ACHN (cell line): ENCODE data around the gene SRMS.
"Not testable (repeated sequence)": the region's sequence is repeated elsewhere in the genome, so short reads cannot be mapped to it uniquely, and the experiment has no call there.

Experiments used
- DNase-seq: peaks from one replicate; pipeline ENCODE4 v3.0.0-alpha.2; 2015
- in situ Hi-C: cut with HindIII; loops from 2 replicates; pipeline ENCODE4 v1.10.0; 2017; ENCODE audit warnings: low sequenced_read_pairs, low pct_ligation_motif_present, low pct_unique_long_range_greater_than_20kb

SRMS gene

GRCh38 chr20:63559485-63560332, 12.2 kb upstream of the SRMS start:
- DNase-seq, in situ Hi-C loops: not testable (repeated sequence)

DNA sequence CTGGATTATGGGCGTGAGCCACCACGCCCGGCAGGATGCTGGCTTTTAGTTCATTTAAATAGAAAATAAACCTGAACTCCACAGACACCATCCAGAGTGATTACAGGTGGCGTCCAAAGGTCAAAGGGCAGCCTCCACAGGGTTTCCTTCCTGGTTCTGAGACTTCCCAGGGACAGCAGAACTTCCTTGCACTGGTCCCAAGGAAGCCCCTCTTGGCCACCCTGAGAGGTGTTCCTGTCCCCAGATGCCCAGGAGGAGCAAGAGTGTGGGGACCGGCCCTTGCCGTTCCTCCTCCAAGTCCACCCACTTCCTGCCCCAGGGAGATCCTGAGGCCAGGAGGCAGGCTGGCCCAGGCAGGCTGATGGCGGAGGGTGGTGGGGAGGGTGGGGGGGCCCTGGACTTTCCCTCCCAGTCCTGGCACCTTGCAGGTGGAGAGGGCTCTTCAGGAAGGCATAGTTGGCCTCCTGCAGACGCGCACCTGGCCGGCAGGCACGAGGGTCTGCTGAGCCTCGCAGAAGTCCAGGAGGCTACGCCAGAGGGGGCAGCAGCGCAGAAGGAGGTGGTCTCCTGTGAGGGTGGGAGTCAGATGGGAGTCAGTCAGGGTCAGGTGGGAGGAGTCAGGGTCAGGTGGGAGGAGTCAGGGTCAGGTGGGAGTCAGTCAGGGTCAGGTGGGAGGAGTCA, 11.4 kb upstream of the SRMS start:
- no peak for DNase-seq
- in situ Hi-C loops: no loop called here

- in situ Hi-C loops: no loop called here
- no peak for DNase-seq
Measured at GRCh38 chr20:63557481-63557891, 9.9 kb upstream of the SRMS start.

GRCh38 chr20:63556873-63557478, 9.4 kb upstream of the SRMS start:
- DNase-seq: no peak
- in situ Hi-C loops: no loop called here

GRCh38 chr20:63555661-63556381, 8.3 kb upstream of the SRMS start:
- no peak for DNase-seq
- in situ Hi-C loops: no loop called here

DNA sequence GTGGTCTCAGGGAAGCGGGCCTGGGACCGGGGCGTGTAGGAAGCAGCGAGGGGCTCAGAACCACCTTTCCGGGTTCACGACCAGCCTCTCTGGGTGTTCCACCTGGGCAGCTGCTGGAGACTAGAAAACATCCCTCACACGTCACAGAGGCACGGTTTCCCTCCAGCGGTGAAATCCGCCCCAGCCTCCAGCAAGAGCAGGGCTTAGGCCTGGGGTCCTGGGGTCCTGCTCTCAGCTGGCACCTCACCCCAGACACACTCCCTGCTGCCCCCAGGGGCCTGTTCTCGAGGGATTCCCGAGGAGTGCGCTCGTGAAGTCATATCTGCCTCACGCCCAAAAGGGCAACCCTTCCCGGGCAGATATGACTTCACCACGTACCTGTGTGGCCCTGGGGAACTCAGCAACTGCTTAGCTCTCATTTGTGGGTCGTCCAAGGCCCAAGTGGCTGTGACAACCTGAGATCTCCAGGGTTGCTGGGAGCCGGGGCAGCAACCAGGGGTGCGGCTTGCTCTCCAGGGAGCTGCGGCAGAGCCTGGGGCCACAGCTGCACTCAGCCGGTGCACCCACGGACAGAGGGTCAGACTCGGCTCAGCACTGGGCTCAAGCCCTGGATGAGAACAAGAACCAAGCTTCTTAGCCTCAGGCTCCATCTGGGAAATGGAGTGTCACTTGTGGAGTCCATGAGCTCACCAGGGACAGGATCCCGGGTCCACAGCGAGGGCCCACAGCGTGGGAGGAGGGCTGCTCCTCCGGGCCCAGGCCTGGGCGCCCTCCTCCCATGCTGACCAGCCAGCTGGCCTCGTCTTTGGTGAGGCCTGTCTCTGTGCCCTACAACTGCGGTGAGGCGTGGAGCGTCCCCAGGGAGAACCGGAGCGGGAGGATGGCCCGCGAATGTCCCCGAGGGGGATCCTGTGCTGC, 7.1 kb upstream of the SRMS start:
- no peak for DNase-seq
- in situ Hi-C loops: no loop called here

DNA sequence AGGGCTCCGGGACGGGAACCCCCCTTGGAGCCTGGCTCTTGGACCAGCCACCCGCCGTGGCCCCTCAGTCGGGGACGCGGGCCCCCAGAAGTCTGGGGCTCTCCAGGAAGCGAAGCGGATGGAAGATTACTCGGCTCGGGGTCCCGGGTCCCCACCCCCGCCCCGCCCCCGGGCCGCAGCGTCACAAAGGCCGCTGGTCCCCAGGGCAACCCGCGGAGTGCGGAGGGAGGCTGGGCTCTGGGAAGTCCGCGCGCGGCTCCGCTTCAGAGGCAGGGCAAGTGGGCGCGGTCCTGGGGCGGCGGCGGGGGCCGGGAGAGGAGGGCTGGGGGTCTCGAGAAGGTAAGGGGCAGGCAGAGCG, 6.4 kb upstream of the SRMS start, which contains the start of gene FNDC11:
FNDC11 (plus strand) TSS at position 227 of the 358 bp plus-strand sequence. CDS start 1,505 bp downstream, outside the sequence.
- peak; percentile 58 for DNase-seq
- in situ Hi-C loops: no loop called here

GRCh38 chr20:63553251-63553932, 5.8 kb upstream of the SRMS start:
- in situ Hi-C loops: no loop called here
- DNase-seq: peak; percentile 77

DNA sequence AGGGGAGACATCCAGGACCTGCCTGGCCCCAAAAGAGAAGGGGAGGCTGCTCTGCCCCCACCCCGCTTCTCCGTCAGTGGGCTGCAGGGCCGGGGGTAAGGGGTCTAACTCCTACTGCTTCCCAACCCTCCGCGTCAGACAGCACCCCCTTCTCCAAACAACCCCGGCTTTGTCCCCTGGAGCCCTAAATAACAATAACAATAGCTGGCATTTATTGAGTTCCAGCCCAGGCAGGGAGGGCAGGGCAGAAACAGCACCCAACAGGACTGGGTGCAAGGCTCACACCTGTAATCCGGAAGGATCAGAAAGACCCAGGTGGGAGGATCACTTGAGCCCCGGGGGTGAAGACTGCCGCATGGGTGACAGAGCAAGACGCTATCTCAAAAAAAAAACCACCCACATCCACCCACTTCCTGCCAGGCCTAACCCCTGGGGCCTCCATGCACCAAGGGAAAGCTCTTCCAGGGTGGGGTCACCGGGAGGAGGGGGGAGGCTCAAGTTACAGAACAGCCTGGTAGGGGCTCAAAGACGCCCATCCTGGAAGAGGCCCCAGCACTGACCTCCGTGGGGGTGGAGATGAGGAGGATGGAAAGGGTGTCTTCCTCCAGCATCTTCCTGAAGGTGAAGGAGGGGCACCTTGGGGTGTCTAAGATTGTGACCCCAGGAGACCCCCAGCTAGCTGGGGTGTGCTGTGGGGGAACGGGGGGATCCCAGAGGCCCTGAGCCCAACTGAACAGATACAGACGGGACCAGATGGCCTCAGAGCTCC, 5.1 kb upstream of the SRMS start:
- in situ Hi-C loops: no loop called here
- no peak for DNase-seq

- no peak for DNase-seq
- in situ Hi-C loops: no loop called here
Measured at GRCh38 chr20:63551068-63551467, 3.5 kb upstream of the SRMS start.

GRCh38 chr20:63549679-63550282, 2.2 kb upstream of the SRMS start:
- no peak for DNase-seq
- in situ Hi-C loops: no loop called here

DNA sequence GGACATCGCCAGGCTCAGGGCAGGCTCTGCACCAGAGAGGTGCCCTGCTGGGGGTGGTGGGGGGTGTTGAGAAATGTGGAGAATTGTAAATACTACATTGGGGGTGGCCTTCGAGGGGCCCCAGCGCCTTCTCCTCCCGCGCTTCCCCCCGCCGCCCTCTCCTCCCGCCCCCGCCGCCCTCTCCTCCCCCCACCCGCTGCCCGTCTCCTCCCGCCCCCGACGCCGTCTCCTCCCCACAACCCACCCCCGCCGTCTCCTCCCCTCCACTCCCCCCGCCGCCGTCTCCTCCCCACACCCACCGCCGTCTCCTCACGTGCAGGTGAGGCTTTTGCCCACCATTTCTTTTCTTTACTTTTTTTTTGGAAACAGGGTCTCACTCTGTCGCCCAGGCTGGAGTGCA, 1.5 kb upstream of the SRMS start:
- in situ Hi-C loops: no loop called here
- DNase-seq: no peak

- in situ Hi-C loops: no loop called here
- no peak for DNase-seq
Measured at GRCh38 chr20:63548542-63548941, 993 bp upstream of the SRMS start.

DNA sequence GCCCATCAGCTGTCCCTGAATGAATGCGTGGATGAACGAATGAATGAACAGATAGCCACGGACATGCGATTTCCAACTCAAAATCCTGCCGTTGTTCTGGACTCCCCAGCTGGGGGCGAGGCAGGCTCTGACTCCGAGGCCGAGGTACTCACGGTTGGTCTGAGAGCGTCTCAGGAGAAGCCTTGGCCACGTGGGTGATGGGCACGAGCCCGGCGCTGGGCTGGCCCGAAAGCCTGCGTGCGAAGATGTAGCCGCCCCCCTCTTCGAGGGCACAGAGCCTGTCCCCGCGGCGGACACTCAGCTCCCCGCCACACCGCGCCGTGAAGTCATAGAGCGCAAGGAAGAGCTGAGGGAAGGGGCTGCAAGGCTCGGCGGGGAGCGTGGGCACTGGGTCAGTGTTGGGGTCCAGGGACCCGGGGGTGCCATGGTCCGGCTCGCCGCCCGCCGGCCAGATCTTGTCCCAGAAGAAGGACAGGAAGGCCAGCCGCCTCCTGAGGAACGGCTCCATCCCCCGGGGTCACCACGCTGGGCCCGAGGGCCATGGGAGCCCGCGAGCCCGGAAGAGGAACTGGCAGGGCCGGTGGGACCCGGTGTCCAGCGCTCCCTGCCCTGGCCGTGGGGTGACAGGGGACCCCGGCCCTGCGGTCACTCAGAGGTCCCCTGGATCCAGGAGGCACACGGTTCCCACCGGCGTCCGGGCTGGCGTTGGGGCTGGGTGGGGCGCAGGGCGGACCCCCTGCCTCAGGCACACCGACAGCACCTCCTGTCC, 409 bp downstream of the SRMS start:
- in situ Hi-C loops: no loop called here

DNA sequence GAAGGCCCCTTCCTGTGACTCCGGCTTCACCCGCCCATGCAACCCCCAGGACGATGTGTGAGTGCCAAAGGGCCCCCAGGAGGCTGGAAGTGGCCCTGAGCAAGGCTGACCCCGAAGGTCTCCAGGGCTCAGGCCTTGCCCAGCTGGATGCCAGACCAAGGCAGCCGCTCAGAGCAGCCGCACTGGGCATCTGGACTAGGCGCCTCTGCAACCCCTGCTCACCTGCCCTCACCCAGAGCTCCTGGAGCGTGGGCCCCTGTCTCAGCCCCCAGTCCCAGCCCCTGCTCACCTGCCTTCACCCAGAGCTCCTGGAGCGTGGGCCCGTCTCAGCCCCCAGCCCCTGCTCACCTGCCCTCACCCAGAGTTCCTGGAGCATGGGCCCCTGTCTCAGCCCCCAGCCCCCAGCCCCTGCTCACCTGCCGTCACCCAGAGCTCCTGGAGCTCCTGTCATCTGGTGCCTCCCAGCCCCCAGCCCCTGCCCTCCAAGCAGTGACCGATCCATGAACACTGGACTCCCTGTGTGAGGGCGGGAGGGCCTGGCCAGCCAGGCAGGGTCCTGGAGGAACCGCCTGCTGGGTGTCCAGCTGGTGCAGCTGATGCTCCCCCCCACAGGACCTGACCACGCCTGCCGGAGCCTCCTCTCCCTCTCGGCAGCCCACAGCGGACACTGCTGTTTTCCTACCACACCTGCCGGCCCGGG, 1.1 kb downstream of the SRMS start:
- in situ Hi-C loops: no loop called here
- no peak for DNase-seq

More for the DNA sequence above, 409 bp downstream of the SRMS start:
- DNase-seq: no peak
